GM12878 (cell line): ENCODE measurements around the gene ETV6. TPM values are rescaled to one million over a fixed set of nuclear protein-coding genes. Genes with fewer than 3 reads are reported as not detected.

Source experiments
- ASH2L ChIP-seq: fragments of 300-600, 200-600 bp; sonication (generic); IDR thresholded peaks from 2 replicates; pipeline ENCODE4 v1.6.1; 2017; ENCODE audit warnings: low read depth, mild to moderate bottlenecking, borderline replicate concordance
- E2F4 ChIP-seq: IDR thresholded peaks from 2 replicates; pipeline ENCODE4 v1.6.1; 2012; ENCODE audit warnings: low read depth, low read length, improper control_type of control experiment
- EGR1 ChIP-seq, 2 experiments: IDR thresholded peaks; 1 replicate in 1 of 2; 2 replicates in 1 of 2; pipeline ENCODE4 v1.6.1; 2011 to 2012; ENCODE audit warnings: low read depth in 2 of 2, low read length in 2 of 2, borderline replicate concordance in 1 of 2, mild to moderate bottlenecking in 1 of 2, moderate library complexity in 1 of 2
- GABPA ChIP-seq: IDR thresholded peaks from 2 replicates; pipeline ENCODE4 v1.6.1; 2014; ENCODE audit warnings: antibody characterized with exemption, low read depth, mild to moderate bottlenecking, inconsistent platforms
- MLLT1 ChIP-seq: fragments of 450-650 bp; IDR thresholded peaks from 2 replicates; pipeline ENCODE4 v1.6.1; 2016; ENCODE audit warnings: mild to moderate bottlenecking
- NFXL1 ChIP-seq: fragments of 450-650 bp; IDR thresholded peaks from 2 replicates; pipeline ENCODE4 v1.6.1; 2017; ENCODE audit warnings: antibody characterized with exemption, mild to moderate bottlenecking, borderline replicate concordance
- NR2C1 ChIP-seq: fragments of 450-650 bp; IDR thresholded peaks from 2 replicates; pipeline ENCODE4 v1.6.1; 2017; ENCODE audit warnings: antibody characterized with exemption, mild to moderate bottlenecking, moderate library complexity
- NR2C2 ChIP-seq: IDR thresholded peaks from 2 replicates; pipeline ENCODE4 v1.6.1; 2011; ENCODE audit warnings: borderline replicate concordance, low read depth; ENCODE audit not compliant: control insufficient read depth, insufficient read length
- PKNOX1 ChIP-seq: fragments of 450-650 bp; IDR thresholded peaks from 2 replicates; pipeline ENCODE4 v1.6.1; 2016; ENCODE audit warnings: mild to moderate bottlenecking
- POLR2AphosphoS5 ChIP-seq: IDR thresholded peaks from 2 replicates; pipeline ENCODE4 v1.6.1; 2011; ENCODE audit warnings: mild to moderate bottlenecking, low read length, inconsistent platforms
- POU2F2 ChIP-seq: IDR thresholded peaks from 3 replicates; pipeline ENCODE4 v1.6.1; 2011; ENCODE audit warnings: low read depth, mild to moderate bottlenecking, low read length, borderline replicate concordance
- RELA ChIP-seq: fragments of 450-650 bp; IDR thresholded peaks from 2 replicates; pipeline ENCODE4 v1.8.0; 2014; ENCODE audit warnings: borderline replicate concordance; ENCODE audit not compliant: partially characterized antibody
- REST ChIP-seq: IDR thresholded peaks from 2 replicates; pipeline ENCODE4 v1.6.1; 2012; ENCODE audit warnings: mild to moderate bottlenecking, low read depth, low read length
- SMAD5 ChIP-seq: IDR thresholded peaks from 2 replicates; pipeline ENCODE4 v1.6.1; 2016; ENCODE audit warnings: antibody characterized with exemption, low read depth
- SMARCA5 ChIP-seq: fragments of 450-650 bp; IDR thresholded peaks from 2 replicates; pipeline ENCODE4 v1.6.1; 2017; ENCODE audit warnings: mild to moderate bottlenecking
- TCF12 ChIP-seq: IDR thresholded peaks from 2 replicates; pipeline ENCODE4 v1.6.1; 2011; ENCODE audit warnings: low read depth, mild to moderate bottlenecking, low read length
- USF1 ChIP-seq: IDR thresholded peaks from 2 replicates; pipeline ENCODE4 v1.6.1; 2011; ENCODE audit warnings: borderline replicate concordance, low read depth, mild to moderate bottlenecking, moderate library complexity, mixed read lengths, low read length; ENCODE audit not compliant: insufficient read depth; ENCODE audit errors: extremely low read length
- YBX1 ChIP-seq: fragments of 450-650 bp; IDR thresholded peaks from 2 replicates; pipeline ENCODE4 v1.6.1; 2016; ENCODE audit warnings: antibody characterized with exemption
- polyA plus RNA-seq, 11 experiments: library from polyadenylated mRNA; depleted of rRNA in 4 of 11; unstranded in 6 of 11; stranded (reverse) in 5 of 11; fragments of >200 nt; fragmentation: Nextera tagmentation in 4 of 11; fragmentation: Illumina TruSeq in 1 of 11; extraction: Ambion mirVana in 4 of 11; extraction: Trizol in 1 of 11; gene quantifications; 1 replicate in 1 of 11; 2 replicates in 10 of 11; pipeline versions ENCODE4 v1.2.1 to v1.2.3, GENCODE V29; 2011 to 2016; ENCODE audit warnings: inconsistent platforms in 2 of 11, missing spikeins in 2 of 11, low read depth in 1 of 11
- total RNA-seq, 4 experiments: library from RNA; depleted of rRNA in 3 of 4; stranded (reverse); fragments of >200 nt in 3 of 4; fragmentation: Illumina TruSeq in 1 of 4; extraction: Trizol in 1 of 4; gene quantifications; 2 replicates each; pipeline versions ENCODE4 v1.2.1 to v1.2.3, GENCODE V29; 2013 to 2021

ETV6 gene
- total and polyA plus RNA-seq, 10 of the 15 experiments (the other 5 are each of a cell fraction or from before 2014, with no cell fraction given): 6.6 to 74.8 (median 24.6) TPM

- TF ChIP-seq NR2C2: no peak
- TF ChIP-seq REST: no peak
- no peak for TF ChIP-seq POLR2AphosphoS5
- no peak for TF ChIP-seq ASH2L
- no peak for TF ChIP-seq NFXL1
- peak; percentile 33 for TF ChIP-seq RELA
- no peak for TF ChIP-seq EGR1 (IDR thresholded peaks at IDR 0.05; ENCODE audit: borderline replicate concordance in 1 of 2, low read depth in 2 of 2, low read length in 2 of 2)
- no peak for TF ChIP-seq POU2F2
- no peak for TF ChIP-seq PKNOX1
- TF ChIP-seq E2F4: no peak
- no peak for TF ChIP-seq SMAD5
- TF ChIP-seq YBX1: no peak
- no peak for TF ChIP-seq GABPA
- TF ChIP-seq NR2C1: no peak
- no peak for TF ChIP-seq SMARCA5
- peak; percentile 44; the same call in 1 of the 2 replicates for TF ChIP-seq MLLT1
- TF ChIP-seq USF1: no peak
- TF ChIP-seq TCF12: no peak
Observed at GRCh38 chr12:11778713-11779685, 129.5 kb downstream of the ETV6 start (continued).
